ENCODE measurements around the gene CDK18.

The CDK18 gene

GRCh38 chr1:205502111-205502810, 2.2 kb upstream of the CDK18 start:
- in situ Hi-C loops (cut with MboI; ENCODE audit: low sequenced_read_pairs), result no loop called here

- in situ Hi-C loops (cut with MboI; ENCODE audit: low sequenced_read_pairs), result no loop called here
These were observed 1.5 kb upstream of the CDK18 start for GRCh38 chr1:205502992-205503391.

- in situ Hi-C loops (cut with MboI; ENCODE audit: low sequenced_read_pairs), result no loop called here
These were observed 734 bp downstream of the CDK18 start for GRCh38 chr1:205505076-205505729.

- in situ Hi-C loops (cut with MboI; ENCODE audit: low sequenced_read_pairs), result no loop called here
These were observed 1.3 kb downstream of the CDK18 start for GRCh38 chr1:205505791-205506190.

GRCh38 chr1:205506409-205507200, 2.1 kb downstream of the CDK18 start:
- in situ Hi-C loops (cut with MboI; ENCODE audit: low sequenced_read_pairs), result no loop called here

- in situ Hi-C loops (cut with MboI; ENCODE audit: low sequenced_read_pairs), result no loop called here
These were observed 3.8 kb downstream of the CDK18 start for GRCh38 chr1:205508227-205508714.

- in situ Hi-C loops (cut with MboI; ENCODE audit: low sequenced_read_pairs), result no loop called here
These were observed 6.0 kb downstream of the CDK18 start for GRCh38 chr1:205510308-205510950.

- in situ Hi-C loops (cut with MboI; ENCODE audit: low sequenced_read_pairs), result no loop called here
These were observed 6.5 kb downstream of the CDK18 start for GRCh38 chr1:205510951-205511330.

GRCh38 chr1:205512059-205513045, 7.9 kb downstream of the CDK18 start:
- in situ Hi-C loops (cut with MboI; ENCODE audit: low sequenced_read_pairs), result no loop called here

- in situ Hi-C loops (cut with MboI; ENCODE audit: low sequenced_read_pairs), result no loop called here
These were observed 9.3 kb downstream of the CDK18 start for GRCh38 chr1:205513774-205514173.

GRCh38 chr1:205514211-205515142, 10.0 kb downstream of the CDK18 start:
- in situ Hi-C loops (cut with MboI; ENCODE audit: low sequenced_read_pairs), result no loop called here

- in situ Hi-C loops (cut with MboI; ENCODE audit: low sequenced_read_pairs), result no loop called here
These were observed 11.3 kb downstream of the CDK18 start for GRCh38 chr1:205515781-205516253.

GRCh38 chr1:205516362-205516761, 11.9 kb downstream of the CDK18 start:
- in situ Hi-C loops (cut with MboI; ENCODE audit: low sequenced_read_pairs), result no loop called here

GRCh38 chr1:205517288-205517687, 12.8 kb downstream of the CDK18 start:
- in situ Hi-C loops (cut with MboI; ENCODE audit: low sequenced_read_pairs), result no loop called here

- in situ Hi-C loops (cut with MboI; ENCODE audit: low sequenced_read_pairs), result no loop called here
These were observed 13.3 kb downstream of the CDK18 start for GRCh38 chr1:205517763-205518162.

GRCh38 chr1:205518661-205519540, 14.4 kb downstream of the CDK18 start:
- in situ Hi-C loops (cut with MboI; ENCODE audit: low sequenced_read_pairs), result no loop called here

- in situ Hi-C loops (cut with MboI; ENCODE audit: low sequenced_read_pairs), result loop anchor here (10.0 kb wide), 1 partner anchor 135 kb away; no protein-coding TSS in a partner anchor
These were observed 15.2 kb downstream of the CDK18 start for GRCh38 chr1:205519541-205520131.
